Measurements from ENCODE around the gene MATN1. TPM values are rescaled to one million over a fixed set of nuclear protein-coding genes. Genes with fewer than 3 reads are reported as not detected.
"Not testable (repeated sequence)": the region's sequence is repeated elsewhere in the genome, so short reads cannot be mapped to it uniquely, and the experiment has no call there.

MATN1 gene
- polyA plus RNA-seq, 1 donor from 2014 or later: 0.22 TPM

GRCh38 chr1:30688920-30689794 is 34.2 kb downstream of the MATN1 start:
- TF ChIP-seq EZH2 (IDR thresholded peaks at IDR 0.05; ENCODE audit: borderline replicate concordance, insufficient read depth, low read length, poor library complexity, severe bottlenecking): no peak
- no peak for TF ChIP-seq POLR2AphosphoS5 (IDR thresholded peaks at IDR 0.05)
- no peak for TF ChIP-seq CTCF (IDR thresholded peaks at IDR 0.05; ENCODE audit: poor library complexity, severe bottlenecking)
- TF ChIP-seq TAF1 (IDR thresholded peaks at IDR 0.05; ENCODE audit: low read depth): no peak
- TF ChIP-seq RAD21 (conservative IDR thresholded peaks at IDR 0.05): no peak
- TF ChIP-seq EP300 (conservative IDR thresholded peaks at IDR 0.05; ENCODE audit: poor library complexity, severe bottlenecking): no peak
- no peak for TF ChIP-seq SMC3 (conservative IDR thresholded peaks at IDR 0.05; ENCODE audit: poor library complexity)
- TF ChIP-seq MXI1 (conservative IDR thresholded peaks at IDR 0.05; ENCODE audit: poor library complexity, severe bottlenecking): no peak
- no peak for TF ChIP-seq REST (IDR thresholded peaks at IDR 0.05; ENCODE audit: borderline replicate concordance)
- peaks cover 17% of the 10 kb centered on the region for H3K27me3 ChIP-seq (ENCODE audit: insufficient read depth, low read depth, low read length)

GRCh38 chr1:30688516-30688915 is 34.9 kb downstream of the MATN1 start:
- H3K27me3 ChIP-seq (ENCODE audit: insufficient read depth, low read depth, low read length): peaks cover 18% of the 10 kb centered on the region
- not testable (repeated sequence) for H3K4me2 ChIP-seq (ENCODE audit: low read length); H3K27ac ChIP-seq (ENCODE audit: low read length); H3K9me2 ChIP-seq (ENCODE audit: insufficient read depth, low read length); H3K4me3 ChIP-seq (ENCODE audit: low read length); H3K9ac ChIP-seq (ENCODE audit: low read length); H2AFZ ChIP-seq (ENCODE audit: low read depth, low read length); H3K79me2 ChIP-seq (replicated peaks; ENCODE audit: insufficient read depth, low read length); H3K36me3 ChIP-seq (ENCODE audit: insufficient read depth, low read length); H4K20me1 ChIP-seq (ENCODE audit: insufficient read depth); H3F3A ChIP-seq (ENCODE audit: insufficient read depth, low read length, poor library complexity, severe bottlenecking); H3K9me3 ChIP-seq (ENCODE audit: low read length)

More at GRCh38 chr1:30688920-30689794, 34.2 kb downstream of the MATN1 start:
- no peak overlapping the region for H3K4me2 ChIP-seq (ENCODE audit: low read length)
- no peak overlapping the region for H2AFZ ChIP-seq (ENCODE audit: low read depth, low read length)
- no peak overlapping the region for H3K4me3 ChIP-seq (ENCODE audit: low read length)
- no peaks in the 10 kb centered on the region for H3K9me2 ChIP-seq (ENCODE audit: insufficient read depth, low read length)
- H3K36me3 ChIP-seq (ENCODE audit: insufficient read depth, low read length): no peaks in the 10 kb centered on the region
- H3F3A ChIP-seq (ENCODE audit: insufficient read depth, low read length, poor library complexity, severe bottlenecking): no peaks in the 10 kb centered on the region
- H4K20me1 ChIP-seq (ENCODE audit: insufficient read depth): no peaks in the 10 kb centered on the region
- peak overlapping the region; percentile 32 for H3K27ac ChIP-seq (ENCODE audit: low read length)
- no peaks in the 10 kb centered on the region for H3K79me2 ChIP-seq (replicated peaks; ENCODE audit: insufficient read depth, low read length)
- H3K9me3 ChIP-seq (ENCODE audit: low read length): no peaks in the 10 kb centered on the region
- peak overlapping the region; percentile 20 for H3K9ac ChIP-seq (ENCODE audit: low read length)

Measured in neural cell (in vitro differentiated cells).